ENCODE results near the gene LRP3.

Gene LRP3

DNA sequence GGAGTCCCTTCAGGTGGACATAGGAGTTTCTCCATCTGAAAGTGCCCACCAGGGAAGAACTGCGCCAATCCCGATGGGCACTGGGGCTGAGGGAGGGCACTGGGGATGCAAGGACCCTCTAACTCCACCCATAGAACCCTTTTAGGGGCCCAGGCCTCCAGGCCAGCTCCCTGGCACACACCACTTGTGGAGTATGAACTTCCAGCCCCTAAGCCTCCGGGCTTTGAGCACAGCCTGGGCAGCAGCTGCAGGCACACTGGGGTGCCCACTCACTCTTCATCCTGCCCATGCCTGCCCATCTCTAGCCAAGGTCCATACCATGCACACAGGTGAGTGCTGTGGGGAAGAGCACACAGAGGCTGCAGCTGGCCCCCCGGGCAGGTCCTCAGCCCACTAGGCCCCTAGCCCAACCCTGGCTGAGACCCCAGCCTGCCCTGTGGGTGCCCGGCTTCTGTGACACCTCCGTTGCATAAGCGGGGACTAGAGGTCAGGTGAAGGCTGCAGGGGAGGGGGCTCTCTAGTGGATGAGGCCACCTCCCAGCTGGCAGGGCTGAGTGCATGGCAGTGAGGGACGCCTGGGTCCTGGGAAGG lies 46.1 kb downstream of the LRP3 start:
- no peak for DNase-seq

DNA sequence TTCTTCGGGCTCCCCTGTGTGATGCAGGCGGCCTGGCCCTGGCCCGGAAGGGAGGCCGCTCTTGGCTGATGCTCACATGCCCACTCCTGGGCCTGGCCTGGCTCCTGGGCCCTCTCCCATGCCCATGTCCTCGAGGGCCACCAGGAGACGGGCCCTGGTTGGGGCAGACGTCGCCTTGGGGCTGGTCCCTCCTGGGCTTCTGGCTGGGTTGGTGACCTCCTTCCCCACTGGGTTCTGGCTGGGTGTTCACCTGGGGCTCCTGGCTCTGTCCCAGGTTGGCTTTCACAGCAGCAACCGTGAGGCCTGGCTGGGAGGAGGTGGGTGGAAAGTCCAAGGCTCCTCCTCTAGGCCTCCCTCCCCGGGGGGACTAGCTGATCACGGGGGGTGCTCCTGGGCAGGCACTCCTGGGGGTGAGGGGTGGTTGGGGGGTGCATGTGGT lies 47.0 kb downstream of the LRP3 start:
- DNase-seq: no peak

DNA sequence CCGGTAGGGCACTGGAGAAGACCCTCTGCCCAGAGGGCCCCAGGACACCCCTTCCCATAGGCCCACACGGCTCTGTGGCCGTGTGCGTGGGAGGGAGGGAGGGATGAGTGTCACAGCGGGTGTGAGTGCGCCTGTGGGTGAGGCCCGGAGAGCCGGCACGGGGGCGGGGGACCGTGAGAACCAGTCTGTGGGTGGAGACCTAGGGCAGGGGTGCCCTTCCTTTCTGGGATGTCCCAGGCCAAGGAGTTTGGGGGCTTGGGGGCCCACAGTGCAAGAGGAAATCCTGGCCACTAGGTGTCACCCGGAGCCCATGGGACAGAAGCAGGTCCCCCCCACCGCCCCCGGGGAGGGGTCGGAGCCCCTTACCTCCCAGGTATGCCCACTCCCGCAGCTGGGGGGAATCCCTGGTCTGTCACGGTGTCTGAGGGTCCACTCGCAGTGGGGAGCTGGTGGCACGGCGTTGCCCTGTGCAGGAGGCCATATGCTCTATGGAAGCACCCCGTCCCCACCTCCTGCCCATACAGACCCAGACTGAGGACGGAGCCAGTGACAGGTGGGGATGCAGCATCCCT lies 47.5 kb downstream of the LRP3 start:
- peak; percentile 23 for DNase-seq

DNA sequence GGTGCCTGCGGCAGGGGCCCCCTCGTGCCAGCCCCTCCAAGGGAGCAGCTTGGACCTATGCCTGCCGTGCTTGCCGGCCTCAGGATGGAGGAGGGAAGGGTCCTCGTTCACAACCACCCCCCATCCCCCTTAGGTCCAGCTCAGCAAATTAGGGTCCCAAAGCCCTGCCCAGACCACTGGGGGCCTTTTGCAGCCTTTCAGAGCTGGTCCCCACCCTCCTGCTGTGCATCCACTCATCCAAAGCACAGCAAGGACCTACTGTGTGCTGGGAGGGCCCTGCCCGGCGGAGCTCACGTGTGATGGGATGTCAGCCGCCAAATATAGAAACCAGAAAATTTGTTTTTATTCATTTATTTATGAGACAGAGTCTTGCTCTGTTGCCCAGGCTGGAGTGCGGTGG lies 48.0 kb downstream of the LRP3 start:
- DNase-seq: no peak

DNA sequence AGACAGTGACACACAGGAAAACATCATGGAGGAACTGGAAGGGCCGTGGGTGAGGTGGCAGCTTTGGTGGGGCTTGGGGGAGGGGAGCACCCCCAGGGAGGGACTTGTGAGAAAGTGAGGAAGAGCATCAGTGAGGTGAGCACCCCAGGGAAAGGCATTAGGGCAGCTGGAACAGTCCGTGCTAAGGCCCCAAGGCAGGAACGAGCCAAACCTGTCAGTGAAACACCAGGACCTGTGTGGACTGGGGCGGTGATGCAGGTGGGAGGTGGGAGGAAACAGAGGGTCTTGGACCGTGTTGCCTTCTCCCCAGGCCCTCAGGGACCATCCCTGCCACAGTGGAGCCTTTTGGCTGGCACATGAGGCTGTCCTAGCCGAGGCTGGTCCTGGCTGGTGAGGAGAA lies 48.8 kb downstream of the LRP3 start:
- no peak for DNase-seq

DNA sequence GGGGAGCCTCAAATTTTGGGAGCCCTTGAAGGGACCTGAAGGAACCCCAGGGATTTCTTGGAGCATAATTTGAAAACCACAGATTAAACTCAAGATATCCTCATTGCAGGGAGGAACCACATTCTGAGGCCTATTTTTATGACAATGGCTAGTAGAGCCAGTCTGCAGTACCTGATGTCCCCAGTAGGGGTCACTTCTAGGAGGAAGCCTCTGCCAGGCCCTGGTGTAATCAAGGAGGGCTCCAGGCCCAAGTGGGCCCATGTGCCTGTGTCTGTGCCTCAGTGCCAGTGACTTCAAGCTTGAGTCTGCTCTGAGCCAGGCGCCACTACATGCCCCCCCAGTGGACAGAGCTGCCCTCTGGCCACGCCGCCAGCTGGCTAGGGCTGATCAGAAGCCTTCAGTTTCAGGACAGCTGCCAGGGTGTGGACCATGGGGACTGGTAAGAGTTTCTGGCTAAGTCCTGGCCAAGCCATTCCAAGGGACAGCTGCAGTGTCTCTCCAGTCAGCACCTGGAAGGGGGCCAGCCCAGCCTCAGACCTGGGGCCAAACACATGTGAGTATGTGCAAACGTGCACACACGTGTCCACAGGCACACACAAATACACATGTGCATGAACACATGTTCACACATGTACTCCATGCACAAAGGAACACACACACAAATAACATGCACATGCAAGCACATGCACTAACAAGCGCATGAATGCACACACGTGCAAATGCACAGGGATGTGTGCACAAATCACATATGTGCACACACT lies 52.0 kb downstream of the LRP3 start:
- no peak for DNase-seq

DNA sequence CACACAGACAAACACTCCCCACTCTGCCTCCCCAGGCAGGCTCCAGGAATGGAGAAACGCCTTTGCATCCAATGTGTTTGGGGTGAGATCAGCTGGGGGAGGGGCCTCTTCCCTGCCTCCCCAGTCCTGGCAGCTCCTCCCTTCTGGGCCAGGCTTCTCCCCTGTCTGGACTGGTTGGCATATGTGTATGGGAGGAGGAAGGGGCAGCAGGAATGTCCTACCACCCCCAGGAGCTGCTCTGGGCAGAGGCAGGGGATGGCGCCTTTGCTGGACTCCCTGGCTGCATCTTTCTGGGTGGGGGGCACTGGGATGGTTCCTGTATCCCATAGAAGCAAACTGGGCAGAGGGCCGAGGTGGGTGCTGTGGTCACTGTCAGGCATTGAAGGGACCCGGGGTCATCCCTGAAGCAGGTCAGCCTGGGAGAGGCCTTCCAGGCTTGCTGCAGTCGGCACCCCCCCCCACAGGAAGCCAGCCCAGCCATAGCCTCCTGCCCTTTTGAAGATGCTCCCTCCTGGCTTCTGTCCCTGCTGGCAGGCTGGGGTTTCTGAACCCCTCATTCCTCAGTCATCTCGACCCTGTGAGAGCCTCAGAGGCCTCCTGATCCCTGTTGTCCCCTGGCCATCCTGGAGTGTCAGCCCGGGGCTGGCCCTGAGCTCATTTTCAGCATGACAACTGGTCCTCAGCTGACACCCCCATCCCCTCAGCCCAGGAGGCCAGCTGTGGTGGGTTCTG lies 52.7 kb downstream of the LRP3 start:
- DNase-seq: no peak

DNA sequence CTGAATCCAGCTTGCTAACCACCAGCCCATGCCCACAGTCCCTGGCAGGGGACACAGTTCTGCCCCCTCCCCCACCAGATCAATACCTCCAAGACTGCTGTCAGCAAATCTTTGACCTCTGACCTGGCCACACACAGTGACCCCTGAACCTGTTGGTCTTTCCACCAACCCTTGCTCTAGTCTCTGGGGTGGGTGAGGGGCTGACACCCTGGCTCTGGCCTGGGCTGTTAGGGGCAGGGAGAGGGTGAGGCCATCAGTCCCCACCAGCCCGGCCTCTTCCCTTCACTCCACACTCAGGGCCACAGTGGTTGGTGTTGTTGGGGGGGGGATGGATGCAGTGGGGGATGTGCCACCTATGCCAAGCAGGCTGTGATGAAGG lies 53.3 kb downstream of the LRP3 start:
- DNase-seq: no peak

DNA sequence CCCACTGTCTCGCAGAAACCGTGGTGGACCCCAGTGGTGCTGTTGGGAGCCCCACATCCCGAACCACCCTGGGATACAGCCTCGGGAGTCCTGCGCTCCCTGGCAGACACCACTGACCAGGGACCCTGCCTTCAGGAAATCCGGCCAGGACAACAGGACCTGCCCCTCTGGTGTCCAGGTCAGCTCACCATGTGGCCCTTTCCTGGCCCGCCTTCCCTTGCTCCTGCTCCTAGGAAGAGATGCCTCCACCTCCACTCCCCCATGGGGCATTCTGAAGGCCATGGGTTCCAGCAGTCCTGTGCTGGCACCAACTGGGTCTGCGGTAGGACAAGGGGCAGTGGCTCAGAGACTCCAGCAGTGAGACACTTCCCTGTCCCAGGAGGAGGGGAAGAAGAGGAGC lies 54.0 kb downstream of the LRP3 start:
- no peak for DNase-seq

DNA sequence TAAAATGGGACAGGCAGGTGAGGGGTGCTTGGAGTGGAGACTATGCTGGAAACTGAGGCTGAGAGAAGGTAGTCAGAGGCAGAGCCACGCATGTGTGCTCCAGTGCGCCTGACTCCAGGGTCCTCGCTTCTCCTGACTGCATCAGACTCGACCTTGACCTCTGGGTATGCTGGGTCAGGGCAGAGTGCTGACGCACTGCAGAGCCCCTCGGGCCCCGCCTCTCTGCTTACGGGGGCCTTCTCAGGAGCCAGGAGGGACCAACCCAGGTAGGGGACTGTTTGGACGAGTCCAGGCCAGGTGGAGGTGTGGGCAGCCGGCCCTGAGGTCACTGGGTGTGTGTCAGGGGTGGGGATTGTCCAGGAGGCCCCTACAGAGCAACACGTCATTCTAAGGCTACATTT lies 54.4 kb downstream of the LRP3 start:
- no peak for DNase-seq

DNA sequence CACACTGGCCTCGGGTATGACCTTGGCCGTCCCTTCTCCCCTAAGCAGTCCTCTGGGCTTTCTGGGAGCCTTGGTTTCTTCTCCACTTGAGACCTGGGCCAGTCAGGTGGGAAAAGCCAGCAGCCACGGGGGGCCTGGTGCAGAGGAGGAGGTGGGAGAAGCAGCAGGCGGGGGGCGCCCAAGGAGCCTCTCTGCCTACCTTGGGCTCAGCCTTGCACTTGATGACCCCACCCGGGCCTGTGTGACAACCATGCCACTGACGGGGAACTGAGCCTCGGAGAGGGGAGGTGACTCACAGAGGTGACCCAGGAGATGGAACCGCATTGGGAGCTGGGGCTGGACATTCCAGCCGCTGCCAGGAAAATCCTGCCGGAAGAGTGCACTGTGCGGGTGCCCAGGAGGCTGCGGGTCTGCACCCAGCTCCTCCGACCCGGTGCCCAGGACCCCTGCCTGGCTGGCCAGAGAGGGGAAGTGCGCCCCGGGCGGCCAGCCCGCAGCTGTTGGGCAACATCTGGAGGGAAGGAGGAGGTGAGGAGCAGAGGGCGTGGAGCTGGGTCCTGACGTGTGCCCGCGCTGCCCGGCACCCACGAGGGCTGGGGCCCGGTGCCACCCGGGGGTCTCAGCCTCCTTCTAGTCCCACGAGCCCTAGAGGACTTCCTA lies 55.0 kb downstream of the LRP3 start:
- no peak for DNase-seq

DNA sequence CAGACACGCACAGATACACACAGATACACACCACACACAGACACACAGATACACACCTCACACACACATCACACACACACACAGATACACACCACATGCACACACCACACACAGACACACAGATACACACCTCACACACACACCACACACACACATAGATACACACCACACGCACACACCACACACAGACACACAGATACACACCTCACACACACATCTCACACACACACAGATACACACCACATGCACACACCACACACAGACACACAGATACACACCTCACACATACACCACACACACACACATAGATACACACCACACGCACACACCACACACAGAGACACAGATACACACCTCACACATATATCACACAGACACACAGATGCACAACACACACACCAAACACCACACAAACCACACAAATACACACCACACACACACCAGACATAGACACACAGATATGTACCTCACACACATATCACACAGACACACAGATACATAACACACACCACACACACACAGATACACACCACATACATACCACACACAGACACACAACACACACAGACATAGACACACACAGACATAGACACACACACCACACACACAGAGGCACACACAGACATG lies 55.7 kb downstream of the LRP3 start:
- DNase-seq: no peak

DNA sequence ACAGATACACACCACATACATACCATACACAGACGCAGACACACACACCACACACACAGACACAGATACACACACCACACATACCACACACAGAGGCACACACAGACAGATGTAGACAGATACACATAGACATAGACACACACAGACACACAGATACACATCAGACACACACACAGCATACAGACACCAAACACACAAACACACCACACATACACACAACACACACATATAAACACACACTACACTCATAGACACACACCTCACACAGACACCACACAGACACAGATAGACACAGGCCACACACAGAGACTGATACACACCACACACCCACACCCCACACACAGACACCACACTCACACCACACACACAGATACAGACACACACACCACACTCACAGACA lies 56.4 kb downstream of the LRP3 start:
- DNase-seq: no peak

DNA sequence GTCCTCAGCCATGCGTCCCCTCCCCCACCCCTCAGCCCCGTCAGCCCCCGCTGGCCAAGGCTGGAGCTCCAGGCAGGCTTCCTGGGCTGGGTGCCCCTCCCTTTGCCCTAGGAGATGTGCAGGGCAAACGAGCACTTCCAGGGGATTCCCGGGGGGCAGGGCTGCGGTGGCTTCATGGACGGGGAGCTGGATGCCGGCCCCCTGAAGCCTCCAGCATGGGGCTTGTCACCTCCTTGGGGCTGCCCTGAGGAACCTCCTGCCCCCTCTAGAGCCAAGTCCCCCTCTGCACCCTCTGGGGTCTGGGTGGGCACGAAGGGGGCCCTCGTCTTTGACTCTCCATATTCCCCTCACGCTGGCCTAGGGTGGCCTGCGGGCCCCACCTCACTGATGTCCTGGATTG lies 56.9 kb downstream of the LRP3 start:
- no peak for DNase-seq

DNA sequence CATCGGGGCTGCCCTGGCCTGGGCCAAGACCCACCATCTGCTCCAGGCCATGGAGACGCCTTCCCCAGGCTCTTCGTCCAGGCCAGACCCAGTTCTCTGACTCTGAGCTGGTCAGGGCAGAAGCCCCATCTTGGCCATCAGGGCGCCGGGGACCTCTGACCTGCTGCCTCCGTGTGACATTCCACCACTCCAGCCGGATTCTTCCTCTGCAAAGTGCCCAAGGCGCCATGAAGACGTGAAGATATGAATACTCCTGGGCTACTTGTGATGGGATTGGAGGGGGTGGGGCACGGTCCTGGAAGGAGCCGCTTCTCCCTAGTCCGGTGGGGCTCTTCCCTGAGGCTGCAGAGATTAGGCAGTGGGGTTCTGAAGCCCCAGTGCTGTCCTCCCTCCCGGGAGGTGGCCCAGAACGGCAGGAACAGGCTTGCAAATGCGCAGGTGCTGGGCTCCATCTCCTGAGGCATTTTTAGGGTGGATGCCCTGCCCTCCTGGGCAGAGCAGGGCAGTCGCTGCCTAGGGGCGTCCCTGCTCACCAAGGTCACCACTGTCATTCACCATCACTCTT lies 57.5 kb downstream of the LRP3 start:
- DNase-seq: no peak

DNA sequence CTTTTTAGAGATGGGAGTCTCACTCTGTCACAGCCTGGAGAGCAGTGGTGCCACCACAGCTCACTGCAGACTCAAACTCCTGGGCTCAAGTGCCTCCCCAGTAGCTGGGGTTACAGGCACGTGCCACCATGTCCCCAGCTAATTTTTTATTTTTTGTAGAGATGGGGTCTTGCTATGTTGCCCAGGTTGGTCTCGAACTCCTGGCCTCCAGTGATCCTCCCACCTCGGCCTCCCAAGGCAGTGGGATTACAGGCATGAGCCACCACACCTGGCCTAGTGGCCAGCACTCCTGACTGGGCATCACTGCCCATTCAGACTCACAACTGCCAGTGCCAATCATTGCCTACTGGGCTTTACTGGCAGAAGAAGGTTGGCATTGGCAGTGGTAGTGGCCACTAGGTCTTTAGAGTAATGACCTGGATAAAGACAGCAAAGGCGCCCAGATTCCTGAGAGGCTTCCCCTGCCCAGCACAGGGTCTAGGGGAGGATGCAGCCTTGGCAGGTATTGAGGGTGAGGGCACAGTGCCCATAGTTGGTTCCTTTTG lies 58.4 kb downstream of the LRP3 start:
- DNase-seq: no peak

DNA sequence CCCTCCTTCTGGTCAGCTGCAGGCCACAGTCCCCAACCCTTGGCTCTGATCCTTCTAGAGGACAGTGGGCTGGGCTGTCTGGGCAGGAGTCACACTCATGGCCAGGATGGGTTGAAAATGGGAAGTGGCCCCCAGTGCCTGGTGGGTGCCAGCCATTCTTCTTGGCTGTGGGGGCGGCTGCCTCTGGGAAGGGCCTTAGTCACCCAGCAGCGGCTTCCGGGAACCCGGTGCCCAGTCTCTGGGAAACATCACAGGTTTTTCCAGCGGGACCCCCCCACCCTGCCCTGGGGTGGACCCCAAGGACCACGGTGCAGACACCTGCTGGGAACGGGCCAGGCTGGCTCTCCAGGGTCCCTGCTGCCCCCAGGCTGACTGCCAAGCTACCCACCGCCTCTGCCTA lies 58.8 kb downstream of the LRP3 start:
- DNase-seq: no peak

DNA sequence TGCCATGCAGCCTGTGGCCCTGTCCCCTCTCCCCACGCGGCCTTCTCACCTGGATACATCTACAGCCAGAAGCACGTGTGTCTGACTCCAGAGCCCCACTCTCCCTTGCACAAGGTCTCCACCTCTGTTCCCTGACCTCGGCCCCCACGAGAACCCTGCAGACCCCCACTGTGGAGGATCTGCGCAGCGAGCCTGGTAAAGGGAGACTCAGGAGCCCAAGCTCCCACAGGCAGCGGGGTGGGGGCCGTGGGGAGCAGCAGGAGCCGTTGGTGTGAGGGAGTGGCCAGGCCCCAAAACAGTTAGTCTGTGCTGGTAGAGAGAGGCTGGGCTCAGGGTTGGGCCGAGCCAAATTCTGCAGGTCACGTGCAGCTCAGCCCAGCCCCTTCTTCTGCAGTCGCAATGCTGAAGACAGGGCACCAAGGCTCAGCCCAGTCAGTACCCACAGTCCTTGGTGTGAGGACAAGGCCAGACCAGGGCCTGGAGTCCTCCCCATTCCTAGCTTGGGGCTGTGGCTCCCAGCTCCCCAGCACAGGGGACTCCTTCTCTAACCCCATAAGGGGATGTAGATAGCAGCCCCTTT lies 60.2 kb downstream of the LRP3 start:
- no peak for DNase-seq

DNA sequence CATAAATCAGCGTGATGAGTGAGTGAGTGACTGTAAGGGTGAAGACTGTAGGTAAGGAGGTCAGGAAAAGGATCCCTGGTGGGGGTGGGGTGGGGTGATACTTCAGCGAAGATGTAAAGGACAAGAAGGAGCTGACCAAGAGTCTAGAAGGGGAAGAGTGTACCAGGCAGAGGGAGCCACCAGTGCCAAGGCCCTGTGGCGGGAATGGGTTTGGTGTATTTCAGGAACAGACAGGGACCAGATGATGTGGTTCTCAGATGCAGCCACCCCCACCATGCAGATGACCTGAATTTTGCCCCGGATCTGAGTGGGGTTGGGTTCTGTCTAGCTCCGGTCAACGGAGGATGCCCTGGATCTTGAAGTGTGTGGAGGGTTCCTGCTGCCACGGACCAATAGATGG lies 61.7 kb downstream of the LRP3 start:
- DNase-seq: no peak

DNA sequence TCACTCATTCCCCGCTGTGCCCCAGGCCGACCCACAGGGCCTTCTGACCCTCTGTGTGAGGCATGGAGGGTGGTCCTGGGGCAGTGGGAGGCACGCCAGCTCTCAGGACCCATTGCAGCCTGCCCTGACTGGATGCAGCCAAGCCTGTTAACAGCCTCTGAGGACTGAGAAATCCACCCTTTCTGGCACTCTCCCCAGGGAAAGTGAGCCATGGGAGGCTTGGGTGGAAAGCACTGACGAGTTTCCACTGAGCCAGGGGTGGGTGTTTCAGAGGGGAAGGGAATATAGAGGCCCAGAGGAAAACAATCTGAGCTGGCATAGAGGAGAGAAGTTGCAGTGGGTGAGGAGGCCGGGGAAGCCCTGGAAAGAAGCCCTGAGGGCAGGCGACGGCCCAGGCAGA lies 62.1 kb downstream of the LRP3 start:
- DNase-seq: no peak

DNA sequence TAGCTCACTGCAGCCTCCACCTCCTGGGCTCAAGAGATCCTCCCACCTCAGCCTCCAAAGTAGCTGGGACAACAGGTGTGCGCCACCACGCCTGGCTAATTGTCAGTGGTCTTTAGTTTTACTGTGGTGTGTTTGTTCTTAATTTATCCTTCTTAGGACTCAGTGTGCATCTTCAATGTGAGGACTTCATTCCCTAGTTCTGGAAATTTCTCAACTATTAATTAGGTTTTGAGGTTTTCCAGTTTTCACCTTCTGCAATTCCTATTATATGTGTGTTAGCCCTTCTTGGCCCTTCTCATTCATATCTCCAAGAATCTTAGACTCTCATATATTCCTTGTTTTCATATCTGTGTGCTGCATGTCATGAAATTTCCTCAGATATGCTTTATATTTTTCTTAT lies 63.7 kb downstream of the LRP3 start:
- DNase-seq: no peak
